IPS DF 19.7 (cell line): Measurements from ENCODE around the gene ZNF611.
"Not testable (repeated sequence)": the region's sequence is repeated elsewhere in the genome, so short reads cannot be mapped to it uniquely, and the experiment has no call there.

Experiments
- DNase-seq: peaks from one replicate; pipeline ENCODE4 v3.0.0-alpha.2; 2013; ENCODE audit warnings: low read depth, low spot score

Gene ZNF611

GRCh38 chr19:52734893-52735661 lies at the start of gene ZNF611:
Gene ZNF611, minus strand, starts transcription at chr19:52735044. Its CDS starts 19,150 bp downstream, at chr19:52715894.
- DNase-seq = peak; percentile 65

- not testable (repeated sequence) for DNase-seq
These were observed 48.0 kb upstream of the ZNF611 start for GRCh38 chr19:52782864-52783263.

- DNase-seq = no peak
These were observed 44.0 kb upstream of the ZNF611 start for GRCh38 chr19:52778811-52779210.

- DNase-seq = not testable (repeated sequence)
These were observed 21.6 kb upstream of the ZNF611 start for GRCh38 chr19:52756447-52756846.

- DNase-seq = no peak
These were observed 14.9 kb upstream of the ZNF611 start for GRCh38 chr19:52749780-52750179.

- DNase-seq = no peak
These were observed 13.6 kb upstream of the ZNF611 start for GRCh38 chr19:52748336-52748950.

GRCh38 chr19:52745919-52746318 lies 11.1 kb upstream of the ZNF611 start:
- DNase-seq = not testable (repeated sequence)

- no peak for DNase-seq
These were observed 8.2 kb upstream of the ZNF611 start for GRCh38 chr19:52743091-52743490.

GRCh38 chr19:52742516-52742915 lies 7.7 kb upstream of the ZNF611 start:
- DNase-seq = no peak

GRCh38 chr19:52741951-52742485 lies 7.2 kb upstream of the ZNF611 start:
- DNase-seq = no peak

- DNase-seq = not testable (repeated sequence)
These were observed 6.5 kb upstream of the ZNF611 start for GRCh38 chr19:52741371-52741770.

GRCh38 chr19:52739576-52739975 lies 4.7 kb upstream of the ZNF611 start:
- DNase-seq = no peak

- peak; percentile 79 for DNase-seq
These were observed 890 bp upstream of the ZNF611 start for GRCh38 chr19:52735734-52736133.

GRCh38 chr19:52734331-52734892 lies 432 bp downstream of the ZNF611 start:
- no peak for DNase-seq

GRCh38 chr19:52726051-52726450 lies 8.8 kb downstream of the ZNF611 start:
- DNase-seq = not testable (repeated sequence)

GRCh38 chr19:52725528-52725961 lies 9.3 kb downstream of the ZNF611 start:
- DNase-seq = no peak

GRCh38 chr19:52724701-52725514 lies 9.9 kb downstream of the ZNF611 start:
- DNase-seq = no peak

- DNase-seq = not testable (repeated sequence)
These were observed 10.8 kb downstream of the ZNF611 start for GRCh38 chr19:52723907-52724598.

- no peak for DNase-seq
These were observed 12.5 kb downstream of the ZNF611 start for GRCh38 chr19:52722062-52723003.

GRCh38 chr19:52720541-52720940 lies 14.3 kb downstream of the ZNF611 start:
- not testable (repeated sequence) for DNase-seq
